HEK293 (cell line): Measurements from ENCODE around the gene ONECUT2.

Experiments
- CTCF ChIA-PET: fragments of 350-600 bp; formaldehyde crosslinking; extraction: SDS; loops from one replicate; lab custom pipeline; 2021; ENCODE audit warnings: antibody characterized with exemption; lab: Yijun Ruan, JAX
- POLR2A ChIA-PET: fragments of 300-600 bp; formaldehyde crosslinking; extraction: SDS; loops from one replicate; lab custom pipeline; 2020; ENCODE audit warnings: antibody characterized with exemption, inconsistent platforms; lab: Yijun Ruan, JAX
- H3K27ac ChIP-seq: fragments of 200-500 bp; sonication (Bioruptor generic); 2 replicates; pipeline ENCODE4 v1.5.1; 2014; ENCODE audit warnings: low read depth, low read length, control low read depth, inconsistent platforms; ENCODE audit errors: extremely low read depth
- H3K36me3 ChIP-seq, 2 experiments: fragments of 200-500 bp in 1 of 2; sonication (Bioruptor generic) in 1 of 2; 1 replicate in 1 of 2; 2 replicates in 1 of 2; pipeline ENCODE4 v1.5.1; 2014 to 2017; ENCODE audit warnings: inconsistent platforms in 2 of 2, low read length in 2 of 2; ENCODE audit not compliant: control insufficient read depth in 2 of 2, insufficient read depth in 1 of 2
- H3K4me1 ChIP-seq: fragments of 200-500 bp; sonication (Bioruptor generic); 2 replicates; pipeline ENCODE4 v1.5.1; 2014; ENCODE audit warnings: mild to moderate bottlenecking, low read length, inconsistent platforms; ENCODE audit not compliant: control insufficient read depth, insufficient read depth
- H3K4me3 ChIP-seq: 2 replicates; pipeline ENCODE4 v1.5.1; 2011; ENCODE audit warnings: low read depth, mild to moderate bottlenecking, control low read depth, low read length, moderate library complexity
- H3K9me3 ChIP-seq: fragments of 200-500 bp; sonication (Bioruptor generic); 2 replicates; pipeline ENCODE4 v1.5.1; 2014; ENCODE audit warnings: low read depth, low read length, inconsistent platforms; ENCODE audit not compliant: control insufficient read depth, insufficient read depth
- CTCF ChIP-seq: fragments of 450-650 bp; formaldehyde crosslinking; IDR thresholded peaks from 2 replicates; pipeline ENCODE4 v1.5.1; 2016; ENCODE audit warnings: missing biosample characterization, missing genetic modification characterization
- GFI1B ChIP-seq: fragments of 450-650 bp; formaldehyde crosslinking; IDR thresholded peaks from 2 replicates; pipeline ENCODE4 v1.5.1; 2016; ENCODE audit warnings: missing biosample characterization, missing genetic modification characterization
- KLF10 ChIP-seq: fragments of 450-650 bp; IDR thresholded peaks from 2 replicates; pipeline ENCODE4 v1.5.1; 2018; ENCODE audit warnings: missing biosample characterization, mild to moderate bottlenecking, missing genetic modification characterization
- MZF1 ChIP-seq: fragments of 450-650 bp; formaldehyde crosslinking; IDR thresholded peaks from 2 replicates; pipeline ENCODE4 v1.5.1; 2017; ENCODE audit warnings: missing biosample characterization, missing genetic modification characterization, borderline replicate concordance
- TCF7L2 ChIP-seq: IDR thresholded peaks from 2 replicates; pipeline ENCODE4 v1.6.1; 2011; ENCODE audit warnings: low read depth, mild to moderate bottlenecking, inconsistent platforms, low read length, moderate library complexity, borderline replicate concordance
- YY1 ChIP-seq: fragments of 450-650 bp; formaldehyde crosslinking; IDR thresholded peaks from 2 replicates; pipeline ENCODE4 v1.5.1; 2018; ENCODE audit warnings: missing biosample characterization, missing genetic modification characterization
- ZBTB10 ChIP-seq: fragments of 450-650 bp; formaldehyde crosslinking; IDR thresholded peaks from 2 replicates; pipeline ENCODE4 v1.5.1; 2016; ENCODE audit warnings: missing biosample characterization, missing genetic modification characterization
- ZBTB7A ChIP-seq: fragments of 450-650 bp; formaldehyde crosslinking; IDR thresholded peaks from 2 replicates; pipeline ENCODE4 v1.5.1; 2016; ENCODE audit warnings: low read depth, missing biosample characterization, missing genetic modification characterization
- ZBTB8A ChIP-seq: fragments of 450-650 bp; formaldehyde crosslinking; IDR thresholded peaks from 2 replicates; pipeline ENCODE4 v1.5.1; 2016; ENCODE audit warnings: missing biosample characterization, missing genetic modification characterization
- ZEB2 ChIP-seq: fragments of 450-650 bp; formaldehyde crosslinking; IDR thresholded peaks from 2 replicates; pipeline ENCODE4 v1.5.1; 2016; ENCODE audit warnings: missing biosample characterization, missing genetic modification characterization
- ZNF132 ChIP-seq: fragments of 450-650 bp; formaldehyde crosslinking; IDR thresholded peaks from 2 replicates; pipeline ENCODE4 v1.5.1; 2017; ENCODE audit warnings: missing biosample characterization, missing genetic modification characterization, borderline replicate concordance
- ZNF138 ChIP-seq: fragments of 450-650 bp; formaldehyde crosslinking; IDR thresholded peaks from 2 replicates; pipeline ENCODE4 v1.5.1; 2016; ENCODE audit warnings: missing biosample characterization, missing genetic modification characterization, borderline replicate concordance
- ZNF2 ChIP-seq: fragments of 450-650 bp; formaldehyde crosslinking; IDR thresholded peaks from 2 replicates; pipeline ENCODE4 v1.5.1; 2016; ENCODE audit warnings: missing biosample characterization, missing genetic modification characterization
- ZNF223 ChIP-seq: fragments of 450-650 bp; formaldehyde crosslinking; IDR thresholded peaks from 2 replicates; pipeline ENCODE4 v1.5.1; 2016; ENCODE audit warnings: missing biosample characterization, missing genetic modification characterization
- ZNF280C ChIP-seq: fragments of 450-650 bp; formaldehyde crosslinking; IDR thresholded peaks from 2 replicates; pipeline ENCODE4 v1.5.1; 2016; ENCODE audit warnings: missing biosample characterization, missing genetic modification characterization
- ZNF292 ChIP-seq: fragments of 450-650 bp; formaldehyde crosslinking; IDR thresholded peaks from 2 replicates; pipeline ENCODE4 v1.5.1; 2016; ENCODE audit warnings: low read depth, missing biosample characterization, missing genetic modification characterization, borderline replicate concordance
- ZNF37A ChIP-seq: fragments of 450-650 bp; IDR thresholded peaks from 2 replicates; pipeline ENCODE4 v1.5.1; 2018; ENCODE audit warnings: missing biosample characterization, missing genetic modification characterization
- ZNF394 ChIP-seq: fragments of 450-650 bp; formaldehyde crosslinking; IDR thresholded peaks from 2 replicates; pipeline ENCODE4 v1.5.1; 2016; ENCODE audit warnings: missing biosample characterization, missing genetic modification characterization, mild to moderate bottlenecking, moderate library complexity, borderline replicate concordance
- ZNF529 ChIP-seq: fragments of 450-650 bp; formaldehyde crosslinking; IDR thresholded peaks from 2 replicates; pipeline ENCODE4 v1.5.1; 2017; ENCODE audit warnings: missing genetic modification characterization, missing biosample characterization; ENCODE audit not compliant: insufficient replicate concordance
- ZNF555 ChIP-seq: fragments of 450-650 bp; formaldehyde crosslinking; conservative IDR thresholded peaks from 2 replicates; pipeline ENCODE4 v1.5.1; 2017; ENCODE audit warnings: missing biosample characterization, mild to moderate bottlenecking, missing genetic modification characterization, inconsistent platforms
- ZNF560 ChIP-seq: fragments of 450-650 bp; formaldehyde crosslinking; IDR thresholded peaks from 2 replicates; pipeline ENCODE4 v1.5.1; 2017; ENCODE audit warnings: missing biosample characterization, missing genetic modification characterization, borderline replicate concordance
- ZNF596 ChIP-seq: fragments of 450-650 bp; IDR thresholded peaks from 2 replicates; pipeline ENCODE4 v1.5.0; 2018; ENCODE audit warnings: missing biosample characterization, mild to moderate bottlenecking, missing genetic modification characterization, moderate library complexity
- ZNF600 ChIP-seq: fragments of 450-650 bp; formaldehyde crosslinking; IDR thresholded peaks from 2 replicates; pipeline ENCODE4 v1.5.1; 2016; ENCODE audit warnings: missing biosample characterization, missing genetic modification characterization
- ZNF623 ChIP-seq: fragments of 450-650 bp; formaldehyde crosslinking; IDR thresholded peaks from 2 replicates; pipeline ENCODE4 v1.5.1; 2016; ENCODE audit warnings: missing biosample characterization, missing genetic modification characterization
- ZNF654 ChIP-seq: fragments of 450-650 bp; formaldehyde crosslinking; IDR thresholded peaks from 2 replicates; pipeline ENCODE4 v1.5.1; 2016; ENCODE audit warnings: low read depth, missing biosample characterization, missing genetic modification characterization
- ZNF664 ChIP-seq: fragments of 450-650 bp; formaldehyde crosslinking; IDR thresholded peaks from 2 replicates; pipeline ENCODE4 v1.5.1; 2016; ENCODE audit warnings: missing biosample characterization, missing genetic modification characterization
- ZNF777 ChIP-seq: fragments of 450-650 bp; formaldehyde crosslinking; IDR thresholded peaks from 2 replicates; pipeline ENCODE4 v1.5.1; 2017; ENCODE audit warnings: missing biosample characterization, missing genetic modification characterization, borderline replicate concordance

Gene ONECUT2

GRCh38 chr18:57475408-57475807 lies 40.2 kb downstream of the ONECUT2 start:
- peaks cover 0 to 3% of the 10 kb centered on the region in 2 experiments; a peak in 1 of 3 replicates for H3K36me3 ChIP-seq
- no peaks in the 10 kb centered on the region for H3K4me1 ChIP-seq
- ChIA-PET CTCF (interaction anchor here (0.7 kb wide), 1 partner anchor 381 kb away, joined by 3 read pairs; no protein-coding TSS in a partner anchor), POLR2A (interaction anchor here (0.6 kb wide), 1 partner anchor 40 kb away, joined by 3 read pairs; the partner anchor contains the start of gene ONECUT2)
- no peak overlapping the region for H3K27ac ChIP-seq
- H3K9me3 ChIP-seq, result no peaks in the 10 kb centered on the region
- TF ChIP-seq ZNF292 (tag by site-specific recombination) (no peak), ZNF529 (tag by site-specific recombination) (no peak), ZNF138 (tag by site-specific recombination) (no peak), GFI1B (no peak), ZNF623 (tag by site-specific recombination) (no peak), ZNF600 (tag by site-specific recombination) (no peak), ZNF555 (tag by site-specific recombination) (no peak), CTCF (tag by site-specific recombination) (no peak), ZNF37A (tag by site-specific recombination) (no peak)
- no peak overlapping the region for H3K4me3 ChIP-seq

GRCh38 chr18:57475903-57476302 lies 40.7 kb downstream of the ONECUT2 start:
- H3K4me3 ChIP-seq, result no peak overlapping the region

GRCh38 chr18:57480733-57481132 lies 45.6 kb downstream of the ONECUT2 start:
- Histone ChIP-seq H3K4me1 (no peaks in the 10 kb centered on the region), H3K9me3 (no peaks in the 10 kb centered on the region), H3K4me3 (no peak overlapping the region), H3K27ac (no peak overlapping the region), H3K36me3 (peaks cover 0 to 3% of the 10 kb centered on the region in 2 experiments; a peak in 1 of 3 replicates)
- POLR2A ChIA-PET, result interaction anchor here (0.7 kb wide), 1 partner anchor 973 kb away, joined by 3 read pairs; no protein-coding TSS in a partner anchor
- CTCF ChIA-PET, result interaction anchor here (0.6 to 1.2 kb wide), 3 partner anchors 81 to 210 kb away, joined by 3 to 5 read pairs (median 3); no protein-coding TSS in a partner anchor
- TF ChIP-seq TCF7L2 (no peak), ZNF2 (tag by site-specific recombination) (no peak), ZEB2 (tag by site-specific recombination) (no peak), ZBTB10 (tag by site-specific recombination) (no peak), ZNF394 (tag by site-specific recombination) (no peak), ZNF777 (no peak), YY1 (no peak), ZNF132 (tag by site-specific recombination) (no peak), MZF1 (tag by site-specific recombination) (no peak), ZBTB8A (tag by site-specific recombination) (no peak), ZNF596 (tag by site-specific recombination) (no peak)

More at GRCh38 chr18:57475903-57476302, 40.7 kb downstream of the ONECUT2 start:
- CTCF ChIA-PET, result interaction anchor here (0.7 to 1.3 kb wide), 2 partner anchors 29 to 382 kb away, joined by 3 read pairs; no protein-coding TSS in a partner anchor
- Histone ChIP-seq H3K9me3 (no peaks in the 10 kb centered on the region), H3K27ac (no peak overlapping the region), H3K4me1 (no peaks in the 10 kb centered on the region), H3K36me3 (peaks cover 0 to 3% of the 10 kb centered on the region in 2 experiments; a peak in 1 of 3 replicates)
- no peak for TF ChIP-seq ZNF664 (tag by site-specific recombination)
- no peak for TF ChIP-seq ZNF560
- no peak for TF ChIP-seq ZNF280C
- TF ChIP-seq KLF10, result no peak
- no peak for TF ChIP-seq ZBTB7A (tag by site-specific recombination)
- no peak for TF ChIP-seq ZNF223 (tag by site-specific recombination)
- no peak for TF ChIP-seq ZNF654
- POLR2A ChIA-PET, result no interaction called here
